ENCODE results near the gene BMPR2. TPM values are rescaled to one million over a fixed set of nuclear protein-coding genes. Genes with fewer than 3 reads are reported as not detected.

BMPR2 gene
- total and polyA plus RNA-seq, 2 of the 8 experiments (the other 6 are each of a cell fraction or from before 2014, with no cell fraction given), result 5.5 to 19.8 TPM

DNA sequence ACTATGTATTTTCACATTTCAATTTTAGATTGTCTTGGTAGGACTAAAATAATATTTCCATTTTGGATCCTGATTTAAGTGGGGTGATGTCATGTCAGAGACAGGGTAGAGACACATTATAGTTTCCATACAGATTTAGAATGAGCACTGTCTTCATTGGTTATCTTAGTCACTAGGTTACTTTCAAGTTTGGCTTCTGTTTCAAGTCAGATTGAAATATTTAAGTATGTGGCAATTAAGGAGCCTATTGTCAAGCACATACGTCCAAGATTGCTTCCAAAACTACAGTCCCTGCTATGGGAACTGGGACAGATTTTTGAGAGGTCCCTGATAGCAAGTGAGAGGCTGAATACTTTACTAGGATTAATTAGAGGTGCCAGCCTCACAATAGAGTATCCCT is 169.4 kb downstream of the BMPR2 start:
- H3K4me1 ChIP-seq (replicated peaks in 1 of 4; ENCODE audit: control insufficient read depth in 3 of 4, insufficient read depth in 4 of 4, low read length in 3 of 4), result no peaks in the 10 kb centered on the region
- H2BK5ac ChIP-seq (ENCODE audit: low read depth, low read length), result no peak overlapping the region
- no peaks in the 10 kb centered on the region for H3K27me3 ChIP-seq (replicated peaks in 1 of 4; ENCODE audit: control insufficient read depth in 3 of 4, extremely low read depth in 1 of 4, insufficient read depth in 3 of 4, low read length in 3 of 4)
- no peak overlapping the region for H2BK120ac ChIP-seq (replicated peaks; ENCODE audit: low read depth, low read length)
- FAIRE-seq (no peak), DNase-seq (ENCODE audit: low read depth in 1 of 2, low spot score in 2 of 2) (no peak)
- H2BK20ac ChIP-seq (ENCODE audit: low read length), result no peak overlapping the region
- no peaks in the 10 kb centered on the region for H3K23me2 ChIP-seq (ENCODE audit: low read depth, low read length)
- no peak overlapping the region for H4K5ac ChIP-seq (ENCODE audit: insufficient read length, low read depth, low read length)
- no peak overlapping the region for H4K8ac ChIP-seq (ENCODE audit: extremely low read depth, insufficient read depth, low read length)
- H2BK12ac ChIP-seq (ENCODE audit: low read depth, low read length), result no peak overlapping the region
- no peaks in the 10 kb centered on the region for H3K79me1 ChIP-seq (ENCODE audit: low read depth, low read length)
- H3K4ac ChIP-seq (replicated peaks; ENCODE audit: insufficient read length, low read depth, low read length), result no peak overlapping the region
- no peaks in the 10 kb centered on the region for H3K79me2 ChIP-seq (ENCODE audit: control insufficient read depth in 1 of 2, insufficient read depth in 2 of 2, low read length in 2 of 2)
- no peak overlapping the region for H2AK5ac ChIP-seq (ENCODE audit: low read depth, low read length)
- H4K20me1 ChIP-seq (replicated peaks in 1 of 2; ENCODE audit: control insufficient read depth in 1 of 2, insufficient read depth in 2 of 2, low read length in 2 of 2), result no peaks in the 10 kb centered on the region
- H3K56ac ChIP-seq (replicated peaks; ENCODE audit: insufficient read length, low read depth, low read length), result no peak overlapping the region
- 58% methylated on average over 1 of the region's 1 CpG; no CpG with 5 or more reads in 1 of the 2 experiments for WGBS, 2 experiments (ENCODE audit: extremely low coverage in 1 of 2, insufficient coverage in 1 of 2, insufficient read length in 1 of 2, insufficient replicate concordance in 2 of 2, low coverage in 1 of 2, low lambda C conversion rate in 2 of 2, missing lambda C conversion rate in 1 of 2)
- CTCF ChIA-PET (ENCODE audit: partially characterized antibody), result no interaction called here
- H3K27ac ChIP-seq (ENCODE audit: low read depth, low read length), result no peak overlapping the region
- H3K14ac ChIP-seq (ENCODE audit: insufficient read length), result no peak overlapping the region
- POLR2A ChIA-PET (ENCODE audit: partially characterized antibody), result interaction anchor here (0.9 kb wide), 1 partner anchor 304 kb away, joined by 3 read pairs; no protein-coding TSS in a partner anchor
- no peak overlapping the region for H4K91ac ChIP-seq (replicated peaks; ENCODE audit: insufficient read length, low read length)
- no peak overlapping the region for H2BK15ac ChIP-seq (ENCODE audit: low read length)
- H3K23ac ChIP-seq (ENCODE audit: insufficient read length), result no peak overlapping the region
- no peaks in the 10 kb centered on the region; a peak in 1 of 8 replicates for H3K36me3 ChIP-seq (ENCODE audit: control insufficient read depth in 2 of 4, insufficient read depth in 4 of 4, low read length in 3 of 4)
- no peak overlapping the region for H3K9ac ChIP-seq (replicated peaks in 1 of 4; ENCODE audit: extremely low read depth in 1 of 4, low read depth in 3 of 4, low read length in 3 of 4)
- H3K9me3 ChIP-seq (ENCODE audit: insufficient read depth in 2 of 2, low read depth in 1 of 2, low read length in 1 of 2), result no peaks in the 10 kb centered on the region
- no peak overlapping the region for H2AFZ ChIP-seq (ENCODE audit: low read length)
- H3K4me2 ChIP-seq (ENCODE audit: insufficient read depth in 1 of 2, low read depth in 2 of 2, low read length in 2 of 2), result no peak overlapping the region
- H3K18ac ChIP-seq (ENCODE audit: extremely low read depth, low read length), result no peak overlapping the region
- H3K4me3 ChIP-seq (ENCODE audit: extremely low read depth in 1 of 4, insufficient read depth in 2 of 4, low read depth in 3 of 4, low read length in 4 of 4), result no peak overlapping the region
- TF ChIP-seq, protein P1, sequence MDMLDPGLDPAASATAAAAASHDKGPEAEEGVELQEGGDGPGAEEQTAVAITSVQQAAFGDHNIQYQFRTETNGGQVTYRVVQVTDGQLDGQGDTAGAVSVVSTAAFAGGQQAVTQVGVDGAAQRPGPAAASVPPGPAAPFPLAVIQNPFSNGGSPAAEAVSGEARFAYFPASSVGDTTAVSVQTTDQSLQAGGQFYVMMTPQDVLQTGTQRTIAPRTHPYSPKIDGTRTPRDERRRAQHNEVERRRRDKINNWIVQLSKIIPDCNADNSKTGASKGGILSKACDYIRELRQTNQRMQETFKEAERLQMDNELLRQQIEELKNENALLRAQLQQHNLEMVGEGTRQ (IDR thresholded peaks at IDR 0.05; ENCODE audit: low read length), result no peak
- TF ChIP-seq TAF1 (IDR thresholded peaks at IDR 0.05; ENCODE audit: low read depth, low read length) (no peak), POU5F1 (IDR thresholded peaks at IDR 0.05; ENCODE audit: low read depth, low read length) (no peak), SP2 (IDR thresholded peaks at IDR 0.05; ENCODE audit: low read length) (no peak), SP1 (IDR thresholded peaks at IDR 0.05; ENCODE audit: low read depth, low read length) (no peak), HDAC2 (IDR thresholded peaks at IDR 0.05; ENCODE audit: borderline replicate concordance in 1 of 2, low read depth in 2 of 2, low read length in 2 of 2) (no peak), TCF12 (IDR thresholded peaks at IDR 0.05; ENCODE audit: low read depth, low read length) (no peak), NRF1 (IDR thresholded peaks at IDR 0.05; ENCODE audit: low read depth, low read length) (no peak), CBX8 (IDR thresholded peaks at IDR 0.05; ENCODE audit: borderline replicate concordance, low read depth, low read length) (no peak), SIRT6 (IDR thresholded peaks at IDR 0.05; ENCODE audit: low read length) (no peak), SAP30 (IDR thresholded peaks at IDR 0.05; ENCODE audit: insufficient read depth, insufficient replicate concordance, low read length) (no peak)
- TF ChIP-seq, protein P2, sequence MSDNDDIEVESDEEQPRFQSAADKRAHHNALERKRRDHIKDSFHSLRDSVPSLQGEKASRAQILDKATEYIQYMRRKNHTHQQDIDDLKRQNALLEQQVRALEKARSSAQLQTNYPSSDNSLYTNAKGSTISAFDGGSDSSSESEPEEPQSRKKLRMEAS (IDR thresholded peaks at IDR 0.05), result no peak
- TF ChIP-seq, protein P3, sequence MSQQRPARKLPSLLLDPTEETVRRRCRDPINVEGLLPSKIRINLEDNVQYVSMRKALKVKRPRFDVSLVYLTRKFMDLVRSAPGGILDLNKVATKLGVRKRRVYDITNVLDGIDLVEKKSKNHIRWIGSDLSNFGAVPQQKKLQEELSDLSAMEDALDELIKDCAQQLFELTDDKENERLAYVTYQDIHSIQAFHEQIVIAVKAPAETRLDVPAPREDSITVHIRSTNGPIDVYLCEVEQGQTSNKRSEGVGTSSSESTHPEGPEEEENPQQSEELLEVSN (IDR thresholded peaks at IDR 0.05), result no peak
